C4-2B (cell line): ENCODE measurements around the gene FAM162A.

Experiments
- CTCF ChIP-seq: fragments of 450-650 bp; conservative IDR thresholded peaks from 2 replicates; pipeline ENCODE4 v1.5.1; 2017; ENCODE audit warnings: mild to moderate bottlenecking
- ZFX ChIP-seq: fragments of 450-650 bp; IDR thresholded peaks from 2 replicates; pipeline ENCODE4 v1.6.1; 2017

DNA sequence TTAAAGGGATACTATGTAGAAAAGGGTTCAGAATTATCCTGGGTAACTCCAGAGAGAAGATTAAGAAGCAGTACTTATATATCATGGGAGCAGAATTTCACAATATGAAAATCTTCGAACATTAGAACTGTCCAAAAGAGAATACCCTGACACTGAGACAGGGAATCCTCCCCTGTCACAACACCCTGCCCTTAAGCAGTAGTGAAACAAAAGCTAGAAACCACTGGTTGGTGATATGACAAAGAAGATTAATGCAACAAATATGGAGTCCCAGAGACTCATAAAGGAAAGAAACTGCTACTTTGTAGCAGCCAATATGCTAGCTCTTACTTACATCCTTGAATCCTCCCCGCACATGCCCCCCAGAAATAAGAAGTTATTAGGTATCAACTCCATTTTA is 19.5 kb upstream of the FAM162A start:
- TF ChIP-seq CTCF (no peak), ZFX (no peak)
